HL-60 (cell line): ENCODE results near the gene BBC3.

Source experiments
- DNase-seq, 2 experiments: peaks; one replicate each; pipeline ENCODE4 v3.0.0-alpha.2; 2010 to 2020; ENCODE audit warnings: low read depth in 1 of 2, low spot score in 1 of 2
- H3K27ac ChIP-seq: fragments of 250-450 bp; sonication (Bioruptor Pico); replicated peaks from 2 replicates; pipeline ENCODE4 v1.5.1; 2020; ENCODE audit warnings: mild to moderate bottlenecking, moderate library complexity
- H3K27me3 ChIP-seq: fragments of 250-450 bp; sonication (Bioruptor Pico); 2 replicates; pipeline ENCODE4 v1.5.1; 2021; ENCODE audit warnings: mild to moderate bottlenecking, moderate library complexity; ENCODE audit not compliant: insufficient read depth, poor library complexity, severe bottlenecking
- H3K4me3 ChIP-seq: replicated peaks from 2 replicates; pipeline ENCODE4 v1.5.1; 2011; ENCODE audit warnings: mild to moderate bottlenecking, control low read depth, low read length; ENCODE audit not compliant: insufficient read depth
- CTCF ChIP-seq: IDR thresholded peaks from one replicate; pipeline ENCODE4 v1.5.1; 2011; ENCODE audit warnings: low read length, control low read depth, inconsistent platforms; ENCODE audit not compliant: insufficient read depth
- GABPA ChIP-seq: IDR thresholded peaks from 2 replicates; pipeline ENCODE4 v1.6.1; 2012; ENCODE audit warnings: low read depth
- POLR2AphosphoS5 ChIP-seq: IDR thresholded peaks from 2 replicates; pipeline ENCODE4 v1.6.1; 2012; ENCODE audit warnings: low read depth
- REST ChIP-seq: IDR thresholded peaks from 2 replicates; pipeline ENCODE4 v1.6.1; 2012; ENCODE audit warnings: low read depth; ENCODE audit not compliant: insufficient replicate concordance
- SPI1 ChIP-seq: IDR thresholded peaks from 2 replicates; pipeline ENCODE4 v1.6.1; 2012; ENCODE audit warnings: low read depth, mild to moderate bottlenecking, borderline replicate concordance

BBC3 gene

GRCh38 chr19:47187797-47188196 is 43.2 kb downstream of the BBC3 start:
- H3K4me3 ChIP-seq, result no peak overlapping the region
- TF ChIP-seq POLR2AphosphoS5 (no peak), CTCF (no peak), REST (no peak), GABPA (no peak), SPI1 (no peak)
- no peak for DNase-seq
- H3K27ac ChIP-seq, result no peak overlapping the region
- H3K27me3 ChIP-seq, result no peaks in the 10 kb centered on the region

- no peak for TF ChIP-seq POLR2AphosphoS5
- no peak for TF ChIP-seq CTCF
- no peak for TF ChIP-seq SPI1
- TF ChIP-seq REST, result no peak
- no peak for TF ChIP-seq GABPA
- no peaks in the 10 kb centered on the region for H3K27me3 ChIP-seq
- no peak for DNase-seq
- no peak overlapping the region for H3K4me3 ChIP-seq
- H3K27ac ChIP-seq, result no peak overlapping the region
Observed at GRCh38 chr19:47187335-47187655, 43.7 kb downstream of the BBC3 start.

GRCh38 chr19:47186446-47187334 is 44.3 kb downstream of the BBC3 start:
- no peak overlapping the region for H3K4me3 ChIP-seq
- TF ChIP-seq REST (no peak), CTCF (no peak), POLR2AphosphoS5 (no peak), GABPA (no peak), SPI1 (no peak)
- H3K27ac ChIP-seq, result no peak overlapping the region
- no peaks in the 10 kb centered on the region for H3K27me3 ChIP-seq
- no peak for DNase-seq
